Brain pericyte (primary cell): Measurements from ENCODE around the gene DPP8.

Source experiments
- DNase-seq: peaks from one replicate; pipeline ENCODE4 v3.0.0-alpha.2; 2012; ENCODE audit warnings: low read depth, low spot score

Gene DPP8

DNA sequence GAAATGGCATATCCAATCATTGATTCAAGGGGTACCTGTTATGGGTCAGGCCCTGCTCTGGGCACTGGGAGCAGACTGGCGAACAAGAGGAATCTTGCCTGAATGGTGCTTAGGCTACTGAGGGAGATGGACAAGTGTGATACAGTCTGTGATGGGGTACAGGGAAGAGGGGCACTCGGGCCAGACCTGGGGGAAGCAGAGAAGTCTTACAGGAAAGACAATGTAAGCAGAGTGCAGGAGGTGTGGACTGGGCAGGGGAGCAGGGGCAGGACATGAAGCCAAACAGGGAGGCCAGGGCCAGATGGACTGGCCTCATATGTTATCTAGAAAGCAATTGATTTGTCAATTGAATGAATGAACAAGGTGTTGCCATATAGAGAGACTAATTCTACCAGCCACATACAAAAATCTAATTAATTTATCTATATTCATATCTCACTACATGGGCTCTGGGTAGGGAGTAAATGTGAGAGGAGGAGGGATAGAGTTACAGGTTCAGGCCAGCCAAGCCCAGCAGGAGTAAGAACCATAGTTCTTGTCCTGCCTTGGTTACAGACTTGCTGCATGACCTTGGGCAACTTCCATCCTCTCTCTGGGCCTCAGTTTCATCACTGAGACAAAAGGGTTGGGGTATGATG is 91.2 kb downstream of the DPP8 start:
- DNase-seq = no peak

DNA sequence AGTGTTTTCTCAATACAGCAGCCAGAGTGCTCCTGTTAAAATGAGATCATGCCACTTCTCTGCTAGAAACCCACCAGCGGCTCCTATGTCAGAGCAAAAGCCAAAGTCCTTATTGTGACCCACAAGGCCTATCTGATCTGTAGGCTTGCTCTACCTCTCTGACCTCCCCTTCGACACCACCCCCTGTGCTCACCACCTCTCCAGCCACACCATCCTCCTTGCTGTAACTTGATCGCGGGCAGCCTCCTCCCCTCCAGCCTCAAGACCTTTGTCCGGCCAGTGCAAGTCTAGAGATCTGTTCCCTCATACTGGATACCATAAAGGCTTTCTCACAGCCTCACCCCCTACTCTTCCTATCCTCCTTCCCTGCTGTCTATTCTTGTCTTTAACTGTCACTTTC is 92.8 kb downstream of the DPP8 start:
- DNase-seq = no peak

DNA sequence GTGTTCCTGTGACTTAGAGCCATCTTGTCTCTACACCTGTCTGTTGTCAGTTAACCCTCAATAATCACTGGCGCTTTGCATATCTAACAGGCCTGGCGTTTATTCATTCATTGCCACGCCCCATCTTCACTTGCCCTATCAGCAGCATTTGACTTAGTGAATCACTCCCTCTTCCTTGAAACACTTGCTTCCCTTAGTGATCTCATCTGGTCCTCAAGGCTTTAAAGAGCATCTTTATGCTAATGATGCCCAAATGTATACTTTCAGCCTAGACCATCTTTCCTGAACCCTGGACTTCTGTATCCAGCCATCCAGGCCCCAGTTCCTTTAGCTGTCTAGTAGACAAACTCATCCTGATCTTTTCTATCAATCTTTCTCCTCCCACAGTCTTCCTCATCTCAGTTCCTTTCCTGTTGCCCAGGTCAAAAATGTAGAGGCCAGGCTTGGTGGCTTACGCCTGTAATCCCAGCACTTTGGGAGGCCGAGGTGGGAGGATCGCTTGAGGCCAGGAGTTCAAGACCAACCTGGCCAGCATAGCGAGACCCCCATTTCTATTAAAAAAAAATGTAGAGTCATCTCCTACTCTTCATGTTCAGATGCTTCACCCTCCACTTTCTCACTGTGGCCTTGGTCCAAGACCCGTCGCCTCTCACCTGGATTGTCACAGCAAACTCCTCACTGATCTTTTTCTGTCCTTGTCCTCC is 93.4 kb downstream of the DPP8 start:
- DNase-seq = no peak

DNA sequence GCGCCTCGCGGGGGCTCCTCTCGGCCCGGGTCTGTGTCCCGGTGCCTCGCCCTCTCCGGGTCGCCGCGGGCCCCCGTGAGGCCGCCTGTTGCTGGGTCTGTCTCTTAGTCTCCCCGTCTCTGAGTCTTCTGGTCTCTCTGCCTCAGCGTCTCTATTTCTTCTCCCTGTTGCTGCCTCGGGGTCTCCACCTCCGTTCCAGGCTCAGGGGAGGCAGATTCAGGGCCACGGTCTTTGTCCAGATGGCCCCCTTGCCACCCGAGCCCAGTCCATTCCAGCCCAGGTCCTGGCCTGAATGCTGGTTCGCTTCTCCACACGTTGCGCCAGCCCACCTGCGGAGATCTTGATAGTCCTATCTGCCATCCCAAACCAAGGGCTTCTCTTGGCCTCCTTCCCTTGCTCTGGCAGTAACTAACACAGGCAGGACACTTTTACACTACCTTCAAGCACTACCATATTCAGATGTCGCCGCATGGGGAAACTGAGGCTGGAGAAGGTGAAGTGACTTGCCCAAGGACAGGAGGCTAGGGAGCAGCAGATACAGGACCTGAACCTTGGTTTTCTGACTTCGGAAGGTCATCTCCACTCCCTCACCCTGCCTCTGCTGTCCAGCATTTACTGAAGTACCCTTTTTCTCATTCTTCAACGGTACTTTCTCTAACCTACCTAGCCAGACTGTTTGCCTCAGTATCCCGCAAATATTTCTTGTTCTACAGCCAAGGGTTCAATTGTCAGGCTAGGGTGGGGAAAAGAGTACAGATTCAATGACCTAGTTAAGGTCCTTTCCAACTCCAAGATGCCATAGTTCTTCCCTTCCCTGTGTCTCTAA is 94.1 kb downstream of the DPP8 start:
- no peak for DNase-seq

DNA sequence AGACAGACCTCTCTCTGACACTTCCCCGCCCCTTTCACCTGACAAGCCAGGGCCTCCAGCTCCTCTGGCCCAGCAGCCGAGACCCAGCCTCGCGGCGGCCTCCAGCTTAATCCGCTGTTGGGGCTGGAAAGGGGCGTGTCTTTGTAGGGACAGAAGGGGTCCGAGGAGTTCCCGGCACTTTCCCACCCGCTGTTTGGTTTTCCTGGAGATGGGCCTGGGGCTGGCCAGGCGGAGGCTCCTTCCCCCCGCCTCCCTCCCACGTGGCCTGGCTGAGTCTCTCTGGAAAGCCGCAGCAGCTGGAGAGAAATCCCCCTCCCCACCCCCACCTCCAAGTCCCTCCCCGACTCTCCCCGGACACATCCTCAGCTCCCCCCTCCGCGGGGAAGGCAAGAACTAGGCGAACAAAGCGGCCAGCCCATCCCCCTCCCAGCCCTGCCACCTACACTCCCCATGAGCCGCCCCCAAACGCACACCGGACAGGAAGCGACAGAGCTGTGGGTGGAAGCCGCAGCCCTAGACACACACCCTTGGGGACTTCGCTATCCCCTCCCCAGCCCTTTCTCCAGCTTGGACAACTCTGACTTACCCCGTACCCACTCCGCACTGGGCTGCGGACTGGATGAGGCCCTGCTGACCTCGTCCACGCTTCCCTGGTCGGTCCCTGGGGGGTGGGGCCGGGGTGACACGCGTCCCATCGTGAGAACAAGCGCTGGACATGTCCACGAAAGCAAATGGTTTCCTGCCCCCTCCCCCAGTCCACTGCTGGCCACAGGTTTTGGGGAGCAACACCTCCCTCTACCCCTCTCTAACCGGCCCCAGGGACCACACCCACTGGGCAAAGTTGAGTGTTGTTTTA is 95.9 kb downstream of the DPP8 start:
- peak; percentile 73 for DNase-seq

DNA sequence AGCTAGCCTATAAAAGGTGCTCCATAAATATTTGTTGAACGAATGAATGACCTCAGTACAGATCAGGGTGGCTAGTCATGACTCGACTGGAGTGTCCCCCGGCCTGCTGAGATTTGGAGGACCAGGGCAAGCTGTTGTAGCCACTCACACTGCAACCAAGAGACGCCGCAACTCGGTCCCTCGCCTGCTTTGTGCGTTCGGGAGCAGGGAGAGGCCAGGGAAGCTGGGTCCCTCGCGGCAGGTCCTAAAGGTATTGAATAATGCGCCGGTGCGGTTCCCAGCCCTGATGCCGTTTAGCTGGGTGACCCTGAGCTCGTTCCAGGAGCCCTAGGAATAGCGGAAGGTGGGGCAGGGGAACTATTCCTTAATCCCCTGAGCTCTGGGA is 96.5 kb downstream of the DPP8 start:
- no peak for DNase-seq

DNA sequence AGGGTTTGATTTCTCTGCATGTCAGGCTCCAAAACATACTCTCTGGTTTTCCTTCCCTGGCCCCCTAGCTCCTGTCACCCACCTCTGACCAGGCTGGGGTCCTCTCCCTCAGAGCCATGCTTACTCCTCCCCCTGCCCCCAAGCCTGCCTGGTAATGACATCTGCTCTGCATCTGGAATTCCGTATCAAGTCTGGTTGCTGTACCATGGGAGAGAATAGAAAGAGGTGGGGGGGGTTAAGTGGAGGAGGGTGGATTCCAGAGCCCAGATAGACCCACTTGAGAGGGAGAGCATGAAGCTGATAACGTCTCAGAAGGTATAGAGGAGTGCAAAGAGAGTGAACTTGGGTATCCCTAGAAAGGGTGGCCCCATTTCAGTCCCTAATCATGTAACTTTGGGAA is 98.9 kb downstream of the DPP8 start:
- DNase-seq = no peak

DNA sequence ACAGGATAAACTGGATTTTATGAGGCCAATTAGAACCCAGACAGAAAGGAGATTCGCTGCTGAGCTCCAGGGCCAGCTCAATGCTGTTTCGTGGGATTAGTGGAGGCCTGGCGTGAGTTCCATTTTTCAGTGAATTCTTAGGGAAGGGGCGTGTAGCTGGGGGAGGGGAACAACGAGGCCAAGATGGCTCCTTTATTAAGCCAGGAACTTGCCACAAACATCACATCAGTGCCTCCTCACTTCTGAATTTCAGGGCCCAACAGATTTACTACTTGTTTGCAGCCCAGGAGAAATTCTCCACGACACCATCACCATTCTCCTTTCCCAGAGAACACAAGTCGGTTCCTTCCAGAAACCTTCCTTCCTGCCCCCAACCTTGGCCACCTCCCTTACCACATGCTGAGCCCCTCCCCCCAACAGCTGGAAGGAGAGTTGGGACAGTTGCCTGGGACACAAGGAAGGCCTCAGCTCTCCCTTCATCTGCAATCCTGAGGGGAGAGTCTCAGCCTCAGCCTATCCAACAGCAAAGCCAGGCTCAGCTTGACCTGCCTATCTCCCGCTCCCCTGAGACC is 100.6 kb downstream of the DPP8 start:
- DNase-seq = no peak

DNA sequence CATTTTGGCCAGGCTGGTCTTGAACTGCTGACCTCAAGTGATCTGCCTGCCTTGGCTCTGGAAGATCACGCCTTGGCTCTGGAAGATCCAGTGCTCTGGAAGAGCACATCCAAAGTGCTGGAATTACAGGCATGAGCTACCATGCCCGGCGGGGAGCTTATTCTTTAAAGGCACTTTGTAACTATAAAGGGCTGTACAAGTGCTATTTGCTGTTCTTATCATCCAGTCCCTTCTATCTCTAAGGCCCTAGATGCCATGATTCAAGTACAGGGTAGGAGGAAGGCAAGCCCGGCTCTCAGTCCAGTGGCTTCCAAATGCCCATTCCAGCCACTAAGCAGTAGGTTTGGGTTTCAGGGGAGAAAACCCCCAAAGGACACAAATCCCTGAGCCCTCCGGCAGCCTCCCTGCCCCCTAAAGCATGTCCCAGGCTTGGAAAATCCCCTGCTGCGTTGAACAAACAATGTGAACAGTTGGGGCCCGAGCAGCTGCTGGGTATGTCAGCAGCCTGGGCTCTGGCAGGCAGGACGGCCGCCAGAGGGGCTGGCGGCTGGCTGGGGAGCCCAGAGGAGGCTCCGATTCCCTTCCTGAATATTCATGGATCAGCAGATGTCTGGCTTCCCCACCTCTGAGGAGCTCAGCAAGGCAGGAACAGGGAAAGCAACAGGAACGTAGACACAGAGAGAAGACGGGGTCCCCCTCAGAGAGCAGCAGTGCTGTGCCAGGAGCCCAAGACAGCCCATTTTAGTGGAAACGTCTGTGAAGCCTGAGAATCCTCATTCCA is 102.5 kb downstream of the DPP8 start:
- DNase-seq = peak; percentile 88

DNA sequence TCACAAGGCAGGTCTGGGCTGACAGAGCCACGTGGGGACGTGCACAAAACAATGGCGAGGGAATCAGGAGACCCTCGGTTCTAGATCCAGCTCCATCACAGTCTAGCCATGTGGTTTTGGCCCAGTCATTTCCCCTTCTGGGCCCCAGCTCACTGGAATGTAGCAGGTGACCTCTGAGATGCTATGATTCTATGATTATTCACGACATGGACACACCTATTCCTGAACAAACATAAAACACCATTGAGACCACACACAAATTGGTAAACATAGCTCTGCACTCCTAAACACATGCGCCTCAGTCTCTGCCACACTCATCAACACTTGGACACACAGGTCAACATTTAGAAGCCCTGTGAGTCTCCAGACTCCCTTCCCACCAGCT is 103.7 kb downstream of the DPP8 start:
- DNase-seq = no peak

DNA sequence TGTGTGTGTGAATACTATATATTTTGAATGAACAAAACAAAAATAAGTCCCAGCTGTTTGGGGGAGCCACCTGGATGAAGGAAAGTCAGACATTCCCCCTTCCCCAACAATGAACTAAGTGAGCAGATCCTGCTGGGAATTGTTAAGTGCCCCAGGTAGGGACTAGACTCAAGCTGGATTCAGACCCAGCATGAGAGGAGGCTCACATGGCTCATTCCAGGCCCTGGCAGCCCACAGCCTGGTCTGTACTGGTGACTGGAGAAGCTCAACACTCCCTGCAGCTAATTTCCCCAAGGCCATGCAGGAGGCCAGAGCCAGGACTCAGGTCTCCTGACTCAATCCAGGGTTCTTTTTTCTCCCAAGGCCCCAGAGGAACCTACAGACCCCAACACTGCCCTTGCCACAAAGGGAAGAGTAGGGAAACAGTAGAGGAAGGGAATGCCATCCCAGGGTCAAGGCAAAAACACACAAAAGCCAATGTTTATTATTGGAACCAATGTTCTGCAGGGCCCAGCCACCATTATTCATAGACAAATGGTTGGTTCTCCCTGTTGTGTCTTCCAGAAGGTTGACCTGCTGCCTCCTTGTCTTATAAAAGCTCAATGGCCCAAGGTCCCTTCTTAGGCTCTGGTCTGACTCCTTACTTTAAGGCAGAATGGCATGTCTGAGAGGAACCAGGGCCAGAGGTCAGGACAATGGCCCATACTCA is 104.3 kb downstream of the DPP8 start:
- no peak for DNase-seq

DNA sequence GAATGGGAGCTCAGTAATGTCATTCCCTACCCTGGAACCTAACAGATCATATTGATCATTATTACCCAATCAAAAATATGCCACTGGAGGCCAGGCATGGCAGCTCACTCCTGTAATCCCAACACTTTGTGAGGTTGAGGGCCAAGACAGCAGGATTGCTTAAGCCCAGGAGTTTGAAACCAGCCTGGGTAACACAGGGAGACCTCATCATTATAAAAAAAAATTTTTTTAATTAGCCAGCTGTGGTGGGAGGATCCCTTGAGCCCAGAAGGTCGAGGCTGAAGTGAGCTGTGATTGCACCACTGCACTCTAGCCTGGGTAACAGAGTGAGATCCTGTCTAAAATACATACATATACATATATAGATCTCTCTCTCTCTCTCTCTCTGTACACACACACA is 104.9 kb downstream of the DPP8 start:
- no peak for DNase-seq

DNA sequence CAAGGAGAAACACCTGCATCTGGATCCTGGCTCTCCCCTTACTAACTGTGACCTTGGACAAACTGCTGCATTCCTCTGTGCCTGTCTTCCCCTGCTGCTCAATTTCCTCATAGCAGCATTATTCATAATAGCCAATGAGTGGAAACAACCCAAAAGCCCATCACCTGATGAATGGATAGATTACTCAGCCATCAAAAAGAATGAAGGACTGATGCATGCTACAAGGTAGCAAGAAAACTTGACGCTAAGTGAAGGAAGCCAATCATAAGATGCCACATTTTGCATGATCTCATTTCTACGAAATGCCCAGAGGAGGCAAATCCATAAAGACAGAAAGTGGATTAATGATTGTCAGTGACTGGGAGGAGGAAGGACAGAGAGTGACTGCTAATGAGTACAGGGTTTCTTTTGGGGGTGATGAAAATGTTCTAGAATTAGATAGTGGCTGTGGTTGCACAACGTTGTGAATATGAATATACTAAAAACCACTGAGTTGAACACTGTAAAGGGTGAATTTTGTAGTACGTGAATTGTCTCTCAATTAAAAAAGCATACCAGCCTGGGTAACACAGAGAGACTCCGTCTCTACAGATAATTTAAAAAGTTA is 105.9 kb downstream of the DPP8 start:
- no peak for DNase-seq

DNA sequence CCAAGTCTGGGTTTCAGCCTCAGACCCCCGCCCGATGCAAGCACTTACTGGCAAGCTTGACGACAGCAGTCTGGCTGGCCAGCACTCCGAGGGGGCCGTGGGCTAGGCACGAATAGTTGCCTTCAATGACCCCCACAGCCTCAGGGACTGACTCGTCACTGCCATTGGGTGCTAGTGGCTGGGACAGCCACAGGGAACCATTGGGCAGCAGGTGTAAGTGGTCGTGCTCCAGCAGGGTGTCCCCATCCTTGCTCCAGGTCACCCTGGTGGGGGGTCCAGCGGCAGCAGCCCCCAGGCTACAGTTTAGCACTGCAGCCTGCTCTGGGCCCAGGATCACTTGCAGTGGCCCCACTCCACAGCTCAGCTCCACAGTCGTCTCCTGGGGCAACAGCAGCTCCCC is 106.5 kb downstream of the DPP8 start:
- DNase-seq = no peak

DNA sequence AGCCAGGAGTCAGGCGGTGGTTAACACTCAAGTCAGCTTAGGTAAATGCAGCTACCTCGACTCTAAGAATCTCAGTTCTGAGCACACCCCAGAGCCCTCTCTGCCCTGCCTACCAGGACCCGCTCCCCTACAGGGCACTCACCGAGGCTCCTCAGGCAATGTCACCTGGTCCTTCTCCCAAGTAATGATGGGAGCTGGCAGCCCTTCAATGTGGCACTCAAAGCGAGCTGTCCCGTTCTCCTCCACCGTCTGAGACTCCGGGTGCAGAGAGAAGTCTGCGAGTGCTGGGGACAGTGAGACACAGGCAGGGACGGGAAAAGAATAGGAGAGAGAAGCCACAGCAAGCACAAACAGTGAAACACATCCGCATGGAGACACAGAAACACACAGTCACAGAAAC is 107.5 kb downstream of the DPP8 start:
- no peak for DNase-seq

DNA sequence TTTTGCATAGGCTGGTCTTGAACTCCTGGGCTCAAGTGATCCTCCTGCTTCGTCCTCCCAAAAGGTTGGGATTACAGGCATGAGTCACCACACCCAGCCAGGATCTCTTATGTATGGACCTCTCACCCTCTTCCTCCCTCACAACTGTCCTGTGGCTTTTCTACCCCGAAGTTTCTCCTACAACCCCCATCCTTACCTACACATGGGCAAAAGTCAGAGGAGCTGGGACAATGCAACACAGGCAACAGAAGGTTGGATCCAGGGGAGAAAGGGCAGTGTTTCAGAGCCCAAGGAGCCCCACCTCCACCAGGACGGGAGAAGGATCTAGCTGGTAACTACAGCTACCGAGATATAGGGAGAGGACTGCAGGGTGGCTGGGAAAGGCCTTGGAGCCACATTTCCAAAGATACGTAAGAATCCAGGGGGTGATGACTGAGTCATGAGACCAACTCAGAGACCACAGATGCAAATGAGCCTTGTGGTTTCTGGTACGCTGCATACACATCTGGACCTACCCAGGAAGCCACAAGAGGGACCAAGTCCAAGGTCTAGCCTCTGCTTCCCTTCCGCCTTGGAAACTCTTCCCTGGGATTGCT is 108.4 kb downstream of the DPP8 start:
- peak; percentile 87 for DNase-seq

DNA sequence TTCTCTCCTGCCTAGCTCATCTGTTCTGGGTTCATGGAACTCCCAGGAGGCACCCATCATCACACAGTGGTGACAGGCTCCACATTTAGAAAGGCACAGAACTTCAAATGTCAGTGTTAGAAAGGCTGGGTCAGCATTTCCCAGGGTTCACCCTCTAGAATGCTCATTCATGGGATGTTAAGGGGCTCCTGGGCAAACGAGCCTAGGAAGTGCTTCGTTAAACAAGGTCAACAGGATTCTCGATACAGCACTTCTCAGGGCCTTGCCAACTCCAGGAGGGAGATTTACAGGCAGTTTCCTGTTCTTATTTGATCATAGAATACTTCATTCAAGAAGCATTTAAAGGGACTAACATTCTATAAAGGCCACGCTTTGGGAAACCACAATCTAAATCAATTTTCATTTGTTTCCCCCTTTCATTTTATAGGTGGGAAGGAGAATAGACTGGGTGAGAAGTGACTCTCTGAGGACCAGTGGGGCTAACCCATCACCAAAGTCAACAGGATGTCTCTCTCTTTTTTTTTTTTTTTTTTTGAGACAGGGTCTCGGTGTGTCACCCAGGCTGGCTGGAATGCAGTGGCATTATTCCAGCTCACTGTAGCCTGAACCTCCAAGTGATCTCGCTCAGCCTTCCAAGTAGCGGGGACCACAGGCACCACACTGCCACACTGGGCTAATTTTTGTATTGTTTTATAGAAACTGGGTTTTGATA is 109.0 kb downstream of the DPP8 start:
- no peak for DNase-seq

DNA sequence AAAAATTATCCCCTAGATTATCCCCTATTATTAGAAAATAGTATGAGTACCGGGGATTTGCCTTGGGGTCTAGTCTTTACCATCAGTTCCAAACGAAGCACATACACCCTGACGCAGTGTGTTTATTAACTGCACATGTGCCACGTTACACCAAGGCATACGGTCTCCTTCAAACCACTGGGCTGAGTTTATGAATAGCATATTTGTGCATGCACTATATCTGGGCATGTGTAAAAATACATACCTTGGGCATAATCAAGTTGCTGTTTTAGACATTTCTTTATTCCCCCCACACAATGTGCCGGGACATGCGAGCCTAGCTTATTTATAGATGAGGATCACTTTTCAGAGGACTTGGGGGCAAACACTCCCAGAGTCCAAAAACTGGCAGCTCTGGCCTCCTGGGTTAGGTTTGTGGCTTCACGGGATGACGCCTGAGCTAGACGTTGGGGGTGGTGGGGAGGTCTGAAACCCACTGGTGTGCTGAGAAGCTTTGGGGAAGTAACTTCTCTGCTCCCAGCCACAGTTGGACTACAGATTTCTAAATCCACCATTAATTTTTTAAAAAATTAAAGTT is 111.0 kb downstream of the DPP8 start:
- DNase-seq = no peak
